OCI-LY3 (cell line): Measurements from ENCODE around the gene FSTL4.
"Not testable (repeated sequence)": the region's sequence is repeated elsewhere in the genome, so short reads cannot be mapped to it uniquely, and the experiment has no call there.

Experiments used
- H2AFZ ChIP-seq: fragments of 200-600, 300-600 bp; shearing (Covaris generic); 2 replicates; pipeline ENCODE4 v1.6.0; 2014; ENCODE audit warnings: antibody characterized with exemption, low read depth, low read length
- H3K27ac ChIP-seq: fragments of 200-600, 300-600 bp; sonication (generic); 2 replicates; pipeline ENCODE4 v1.5.1; 2014; ENCODE audit warnings: mild to moderate bottlenecking, low read length, moderate library complexity, mixed read lengths
- H3K27me3 ChIP-seq: fragments of 200-600, 300-600 bp; sonication (generic); 2 replicates; pipeline ENCODE4 v1.6.1; 2014; ENCODE audit warnings: low read depth, low read length, mixed read lengths
- H3K36me3 ChIP-seq: fragments of 200-600, 300-600 bp; sonication (generic); replicated peaks from 2 replicates; pipeline ENCODE3; 2014; ENCODE audit warnings: low read depth, low read length, mixed read lengths
- H3K4me1 ChIP-seq: fragments of 300-600, 200-600 bp; sonication (generic); 2 replicates; pipeline ENCODE4 v1.6.1; 2014; ENCODE audit warnings: low read length, mixed read lengths
- H3K4me2 ChIP-seq: fragments of 200-600, 300-600 bp; sonication (generic); 2 replicates; pipeline ENCODE4 v1.6.1; 2014; ENCODE audit warnings: low read length, mixed read lengths
- H3K4me3 ChIP-seq: fragments of 300-600, 200-600 bp; sonication (generic); 2 replicates; pipeline ENCODE4 v1.5.1; 2014; ENCODE audit warnings: antibody characterized with exemption, mild to moderate bottlenecking, low read length, moderate library complexity
- H3K79me2 ChIP-seq: fragments of 300-600, 200-600 bp; shearing (Covaris generic); 2 replicates; pipeline ENCODE4 v1.6.1; 2014; ENCODE audit warnings: mild to moderate bottlenecking, low read length, mixed read lengths
- H3K9ac ChIP-seq: fragments of 300-600, 200-600 bp; shearing (Covaris generic); 2 replicates; pipeline ENCODE4 v1.6.0; 2014; ENCODE audit warnings: mild to moderate bottlenecking, low read length, moderate library complexity
- H3K9me3 ChIP-seq: fragments of 200-600, 300-600 bp; shearing (Covaris generic); 2 replicates; pipeline ENCODE4 v1.6.1; 2014; ENCODE audit warnings: low read length, mixed read lengths; ENCODE audit not compliant: insufficient read depth
- H4K20me1 ChIP-seq: fragments of 200-600, 300-600 bp; sonication (generic); 2 replicates; pipeline ENCODE4 v1.6.1; 2016; ENCODE audit warnings: low read length, mixed read lengths; ENCODE audit not compliant: insufficient read depth
- CTCF ChIP-seq: fragments of 200-600, 300-600 bp; sonication (generic); IDR thresholded peaks from 2 replicates; pipeline ENCODE4 v1.5.1; 2014; ENCODE audit warnings: antibody characterized with exemption, low read length, low read depth
- EZH2phosphoT487 ChIP-seq: fragments of 200-600 bp; shearing (Covaris generic); IDR thresholded peaks from 2 replicates; pipeline ENCODE4 v1.6.1; 2018; ENCODE audit warnings: antibody characterized with exemption, mixed run types, low read depth

FSTL4 gene

GRCh38 chr5:133396814-133397213 is 215.5 kb downstream of the FSTL4 start:
- Histone ChIP-seq H4K20me1 (no peaks in the 10 kb centered on the region), H2AFZ (0 out of 2 replicates have a peak overlapping the region, but pooled peaks have one; percentile 33), H3K27me3 (no peaks in the 10 kb centered on the region), H3K79me2 (no peaks in the 10 kb centered on the region), H3K4me1 (peaks cover 49% of the 10 kb centered on the region), H3K27ac (peak overlapping the region; percentile 88), H3K4me3 (peak overlapping the region; percentile 56), H3K9me3 (no peaks in the 10 kb centered on the region), H3K4me2 (peak overlapping the region; percentile 77), H3K36me3 (no peaks in the 10 kb centered on the region), H3K9ac (peak overlapping the region; percentile 72)
- TF ChIP-seq EZH2phosphoT487 (no peak), CTCF (no peak)

GRCh38 chr5:133396187-133396741 is 216.1 kb downstream of the FSTL4 start:
- no peak for TF ChIP-seq CTCF
- TF ChIP-seq EZH2phosphoT487: no peak
- peak overlapping the region; percentile 56; the same call in 1 of the 2 replicates for H3K4me3 ChIP-seq
- peak overlapping the region; percentile 72; the same call in 1 of the 2 replicates for H3K9ac ChIP-seq
- no peaks in the 10 kb centered on the region for H3K27me3 ChIP-seq
- H3K9me3 ChIP-seq: no peaks in the 10 kb centered on the region
- H3K79me2 ChIP-seq: no peaks in the 10 kb centered on the region
- H3K4me2 ChIP-seq: peak overlapping the region; percentile 77
- no peaks in the 10 kb centered on the region for H3K36me3 ChIP-seq
- H3K4me1 ChIP-seq: peaks cover 49% of the 10 kb centered on the region
- H3K27ac ChIP-seq: peak overlapping the region; percentile 88
- H4K20me1 ChIP-seq: no peaks in the 10 kb centered on the region
- no peak overlapping the region for H2AFZ ChIP-seq

- Histone ChIP-seq H3K27ac (peak overlapping the region; percentile 88; the same call in 1 of the 2 replicates), H3K4me1 (peaks cover 49% of the 10 kb centered on the region)
- not testable (repeated sequence) for H3K36me3 ChIP-seq, H3K4me2 ChIP-seq, H2AFZ ChIP-seq, H3K79me2 ChIP-seq, H3K4me3 ChIP-seq, H3K27me3 ChIP-seq, H3K9me3 ChIP-seq, H4K20me1 ChIP-seq, H3K9ac ChIP-seq
Observed at GRCh38 chr5:133395207-133395606, 217.1 kb downstream of the FSTL4 start.

GRCh38 chr5:133394477-133394817 is 217.9 kb downstream of the FSTL4 start:
- H3K4me3 ChIP-seq, H3K9me3 ChIP-seq, H3K36me3 ChIP-seq, H4K20me1 ChIP-seq, H2AFZ ChIP-seq, H3K9ac ChIP-seq, H3K79me2 ChIP-seq, H3K27me3 ChIP-seq, H3K27ac ChIP-seq, H3K4me2 ChIP-seq: not testable (repeated sequence)
- H3K4me1 ChIP-seq: peaks cover 41% of the 10 kb centered on the region

- H3K4me2 ChIP-seq: no peak overlapping the region
- H3K27me3 ChIP-seq: no peaks in the 10 kb centered on the region
- H3K4me1 ChIP-seq: peaks cover 36% of the 10 kb centered on the region
- H3K9me3 ChIP-seq: no peaks in the 10 kb centered on the region
- H3K79me2 ChIP-seq: no peaks in the 10 kb centered on the region
- H4K20me1 ChIP-seq: no peaks in the 10 kb centered on the region
- H3K36me3 ChIP-seq: no peaks in the 10 kb centered on the region
- TF ChIP-seq EZH2phosphoT487: no peak
- TF ChIP-seq CTCF: no peak
- H3K4me3 ChIP-seq: no peak overlapping the region
- H3K9ac ChIP-seq: no peak overlapping the region
- H2AFZ ChIP-seq: no peak overlapping the region
- no peak overlapping the region for H3K27ac ChIP-seq
Observed at GRCh38 chr5:133393776-133394476, 218.4 kb downstream of the FSTL4 start.
